Ishikawa (cell line): ENCODE results near the gene SNTG2.

Source experiments
- CEBPB ChIP-seq: IDR thresholded peaks from 2 replicates; pipeline ENCODE4 v1.6.1; 2012
- CREB1 ChIP-seq: IDR thresholded peaks from 2 replicates; pipeline ENCODE4 v1.6.1; 2012; ENCODE audit warnings: low read depth
- EGR1 ChIP-seq: IDR thresholded peaks from 2 replicates; pipeline ENCODE4 v1.6.1; 2012
- EP300 ChIP-seq: IDR thresholded peaks from 2 replicates; pipeline ENCODE4 v1.6.1; 2012; ENCODE audit warnings: borderline replicate concordance
- FOXM1 ChIP-seq: IDR thresholded peaks from 2 replicates; pipeline ENCODE4 v1.6.1; 2012; ENCODE audit warnings: low read depth, borderline replicate concordance
- NFIC ChIP-seq: IDR thresholded peaks from 2 replicates; pipeline ENCODE4 v1.6.1; 2012
- RAD21 ChIP-seq: IDR thresholded peaks from 2 replicates; pipeline ENCODE4 v1.6.1; 2012; ENCODE audit warnings: low read depth
- TAF1 ChIP-seq: IDR thresholded peaks from 2 replicates; pipeline ENCODE4 v1.6.1; 2012; ENCODE audit warnings: low read depth, mild to moderate bottlenecking
- TCF12 ChIP-seq: IDR thresholded peaks from 2 replicates; pipeline ENCODE4 v1.6.1; 2012; ENCODE audit warnings: low read depth
- TEAD4 ChIP-seq: IDR thresholded peaks from 2 replicates; pipeline ENCODE4 v1.6.1; 2012
- USF1 ChIP-seq: IDR thresholded peaks from 2 replicates; pipeline ENCODE4 v1.6.1; 2012
- YY1 ChIP-seq: IDR thresholded peaks from 2 replicates; pipeline ENCODE4 v1.6.1; 2012; ENCODE audit warnings: low read depth
- ZBTB7A ChIP-seq: IDR thresholded peaks from 2 replicates; pipeline ENCODE4 v1.6.1; 2012; ENCODE audit warnings: low read depth
- TF ChIP-seq, protein P1 (sequence below): IDR thresholded peaks from 2 replicates; pipeline ENCODE4 v1.6.1; 2012; ENCODE audit warnings: low read depth, mild to moderate bottlenecking
- TF ChIP-seq, protein P2 (sequence below): IDR thresholded peaks from 2 replicates; pipeline ENCODE4 v1.6.1; 2012

Gene SNTG2

DNA sequence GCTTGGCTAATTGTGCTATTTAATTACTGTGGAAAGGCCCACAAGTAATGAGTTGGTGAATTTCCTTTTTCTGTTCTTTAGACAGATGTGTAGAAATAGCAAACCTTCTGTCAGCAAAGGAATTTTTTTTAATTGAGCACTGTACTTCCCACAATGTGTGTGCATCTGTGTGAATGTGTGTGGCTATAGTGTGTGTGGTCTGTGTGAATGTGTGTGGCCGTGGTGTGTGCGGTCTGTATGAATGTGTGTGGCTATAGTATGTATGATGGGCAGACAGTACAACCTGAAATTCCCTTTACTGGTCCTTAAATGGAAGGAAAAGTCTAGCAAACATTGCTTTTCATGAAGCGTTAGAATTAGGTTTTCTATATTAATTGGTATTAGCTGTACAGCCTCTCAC, 259.1 kb downstream of the SNTG2 start:
- no peak for TF ChIP-seq YY1
- TF ChIP-seq USF1 = no peak
- no peak for TF ChIP-seq EGR1
- no peak for TF ChIP-seq CREB1
- no peak for TF ChIP-seq RAD21
- TF ChIP-seq TCF12 = no peak
- TF ChIP-seq, protein P1, sequence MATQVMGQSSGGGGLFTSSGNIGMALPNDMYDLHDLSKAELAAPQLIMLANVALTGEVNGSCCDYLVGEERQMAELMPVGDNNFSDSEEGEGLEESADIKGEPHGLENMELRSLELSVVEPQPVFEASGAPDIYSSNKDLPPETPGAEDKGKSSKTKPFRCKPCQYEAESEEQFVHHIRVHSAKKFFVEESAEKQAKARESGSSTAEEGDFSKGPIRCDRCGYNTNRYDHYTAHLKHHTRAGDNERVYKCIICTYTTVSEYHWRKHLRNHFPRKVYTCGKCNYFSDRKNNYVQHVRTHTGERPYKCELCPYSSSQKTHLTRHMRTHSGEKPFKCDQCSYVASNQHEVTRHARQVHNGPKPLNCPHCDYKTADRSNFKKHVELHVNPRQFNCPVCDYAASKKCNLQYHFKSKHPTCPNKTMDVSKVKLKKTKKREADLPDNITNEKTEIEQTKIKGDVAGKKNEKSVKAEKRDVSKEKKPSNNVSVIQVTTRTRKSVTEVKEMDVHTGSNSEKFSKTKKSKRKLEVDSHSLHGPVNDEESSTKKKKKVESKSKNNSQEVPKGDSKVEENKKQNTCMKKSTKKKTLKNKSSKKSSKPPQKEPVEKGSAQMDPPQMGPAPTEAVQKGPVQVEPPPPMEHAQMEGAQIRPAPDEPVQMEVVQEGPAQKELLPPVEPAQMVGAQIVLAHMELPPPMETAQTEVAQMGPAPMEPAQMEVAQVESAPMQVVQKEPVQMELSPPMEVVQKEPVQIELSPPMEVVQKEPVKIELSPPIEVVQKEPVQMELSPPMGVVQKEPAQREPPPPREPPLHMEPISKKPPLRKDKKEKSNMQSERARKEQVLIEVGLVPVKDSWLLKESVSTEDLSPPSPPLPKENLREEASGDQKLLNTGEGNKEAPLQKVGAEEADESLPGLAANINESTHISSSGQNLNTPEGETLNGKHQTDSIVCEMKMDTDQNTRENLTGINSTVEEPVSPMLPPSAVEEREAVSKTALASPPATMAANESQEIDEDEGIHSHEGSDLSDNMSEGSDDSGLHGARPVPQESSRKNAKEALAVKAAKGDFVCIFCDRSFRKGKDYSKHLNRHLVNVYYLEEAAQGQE = no peak
- no peak for TF ChIP-seq ZBTB7A
- no peak for TF ChIP-seq TEAD4
- TF ChIP-seq FOXM1 = no peak
- TF ChIP-seq, protein P2, sequence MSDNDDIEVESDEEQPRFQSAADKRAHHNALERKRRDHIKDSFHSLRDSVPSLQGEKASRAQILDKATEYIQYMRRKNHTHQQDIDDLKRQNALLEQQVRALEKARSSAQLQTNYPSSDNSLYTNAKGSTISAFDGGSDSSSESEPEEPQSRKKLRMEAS = no peak
- TF ChIP-seq EP300 = no peak
- TF ChIP-seq CEBPB = no peak

DNA sequence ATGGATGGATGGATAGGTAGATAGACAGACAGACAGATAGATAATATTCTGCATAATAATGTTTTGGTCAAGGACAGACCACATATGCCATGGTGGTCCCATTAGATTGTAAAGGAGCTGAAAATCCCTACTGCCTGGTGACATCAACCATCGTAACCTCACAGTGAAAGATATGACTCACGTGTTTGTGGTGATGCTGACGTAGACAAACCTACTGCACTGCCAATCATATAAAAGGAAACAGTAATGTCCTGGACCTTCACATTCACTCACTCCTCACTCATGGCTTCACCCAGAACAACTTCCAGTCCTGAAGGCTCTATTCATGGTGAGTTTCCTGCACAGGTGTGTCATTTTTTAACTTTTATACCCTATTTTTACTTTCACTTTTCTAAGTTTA, 259.7 kb downstream of the SNTG2 start:
- no peak for TF ChIP-seq TAF1
- TF ChIP-seq CREB1 = no peak
- TF ChIP-seq USF1 = no peak
- TF ChIP-seq ZBTB7A = no peak
- TF ChIP-seq RAD21 = no peak
- TF ChIP-seq TEAD4 = no peak

DNA sequence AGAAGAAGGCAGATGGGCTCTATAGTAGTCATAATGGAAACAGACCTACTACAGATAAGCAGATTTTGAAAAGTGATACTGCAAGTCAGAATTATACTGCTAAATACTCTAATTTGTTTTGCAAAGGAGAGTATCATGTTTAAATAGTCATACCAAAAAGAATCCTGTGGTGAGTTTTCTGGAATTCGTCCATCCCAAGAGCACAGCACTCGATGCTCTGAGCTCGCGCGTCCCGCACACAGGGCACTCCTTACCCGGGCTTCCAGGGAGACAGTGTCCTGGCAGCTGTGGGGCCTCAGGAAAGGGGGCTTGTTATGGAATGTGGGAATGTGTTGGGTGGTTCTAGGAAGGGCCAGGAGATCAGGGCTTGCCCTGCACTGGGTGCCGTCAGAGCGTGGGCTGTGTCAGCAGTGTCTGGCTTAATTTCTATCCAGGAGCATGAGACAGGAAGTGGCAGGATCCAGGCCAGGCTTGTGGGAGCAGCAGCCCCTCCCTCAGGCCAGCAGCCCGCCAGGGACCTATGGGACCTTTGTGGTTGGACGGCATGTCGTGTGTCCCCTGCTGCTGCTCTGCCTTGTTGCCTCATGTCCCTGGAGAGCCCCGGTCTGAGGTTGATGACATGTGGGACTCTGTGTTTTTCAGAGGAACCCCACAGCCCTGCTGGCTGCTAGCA, 269.4 kb downstream of the SNTG2 start:
- no peak for TF ChIP-seq YY1
- no peak for TF ChIP-seq ZBTB7A
- TF ChIP-seq CEBPB = no peak
- TF ChIP-seq CREB1 = no peak
- TF ChIP-seq, protein P1 = no peak
- no peak for TF ChIP-seq TCF12
- TF ChIP-seq USF1 = no peak
- no peak for TF ChIP-seq FOXM1
- TF ChIP-seq, protein P2 = no peak

GRCh38 chr2:1222056-1222455, 271.4 kb downstream of the SNTG2 start:
- no peak for TF ChIP-seq TAF1
- TF ChIP-seq CREB1 = no peak
- TF ChIP-seq ZBTB7A = no peak
- TF ChIP-seq, protein P1 = no peak
- no peak for TF ChIP-seq CEBPB
- TF ChIP-seq NFIC = no peak
- TF ChIP-seq FOXM1 = no peak
- TF ChIP-seq RAD21 = no peak
- TF ChIP-seq TCF12 = no peak
- TF ChIP-seq, protein P2 = no peak
- no peak for TF ChIP-seq TEAD4
- no peak for TF ChIP-seq YY1
- no peak for TF ChIP-seq EP300
- no peak for TF ChIP-seq EGR1
